Astrocyte (in vitro differentiated cells and primary cell): ENCODE data around the gene TUBA4B. TPM values are rescaled to one million over a fixed set of nuclear protein-coding genes. Genes with fewer than 3 reads are reported as not detected.

Source experiments
- DNase-seq: peaks from one replicate; pipeline ENCODE4 v3.0.0-alpha.2; 2010; ENCODE audit warnings: low read depth
- FAIRE-seq: peaks from 2 replicates; lab custom pipeline; 2011; peaks lifted over from hg19 to GRCh38; lab: Jason Lieb, UNC
- H2AFZ ChIP-seq: 2 replicates; pipeline ENCODE4 v1.6.0; 2012; ENCODE audit warnings: low read depth, low read length, inconsistent platforms
- H3K27ac ChIP-seq: 2 replicates; pipeline ENCODE4 v1.5.1; 2011; ENCODE audit warnings: low read depth, low read length, inconsistent platforms
- H3K27me3 ChIP-seq: 2 replicates; pipeline ENCODE4 v1.6.0; 2011; ENCODE audit warnings: low read length, inconsistent platforms; ENCODE audit not compliant: insufficient read depth
- H3K36me3 ChIP-seq: 2 replicates; pipeline ENCODE4 v1.5.1; 2011; ENCODE audit warnings: low read length, inconsistent platforms; ENCODE audit not compliant: insufficient read depth
- H3K4me1 ChIP-seq: 2 replicates; pipeline ENCODE4 v1.5.1; 2011; ENCODE audit warnings: low read length, inconsistent platforms; ENCODE audit not compliant: insufficient read depth
- H3K4me2 ChIP-seq: 2 replicates; pipeline ENCODE4 v1.6.0; 2012; ENCODE audit warnings: low read length, inconsistent platforms
- H3K4me3 ChIP-seq: 2 replicates; pipeline ENCODE4 v1.5.1; 2011; ENCODE audit warnings: low read depth, mild to moderate bottlenecking, low read length, inconsistent platforms; ENCODE audit not compliant: insufficient read depth
- H3K79me2 ChIP-seq: 2 replicates; pipeline ENCODE4 v1.6.0; 2012; ENCODE audit warnings: mild to moderate bottlenecking, low read length, inconsistent platforms; ENCODE audit not compliant: insufficient read depth
- H3K9ac ChIP-seq: 2 replicates; pipeline ENCODE4 v1.6.0; 2012; ENCODE audit warnings: mild to moderate bottlenecking, low read length, inconsistent platforms
- H3K9me3 ChIP-seq: 2 replicates; pipeline ENCODE4 v1.5.1; 2012; ENCODE audit warnings: low read depth, mild to moderate bottlenecking, low read length, inconsistent platforms; ENCODE audit not compliant: insufficient read depth
- H4K20me1 ChIP-seq: 2 replicates; pipeline ENCODE4 v1.6.0; 2012; ENCODE audit warnings: low read length, inconsistent platforms; ENCODE audit not compliant: insufficient read depth
- H3K27ac Mint-ChIP-seq: one replicate; pipeline ENCODE4 v1.8.0; 2021; ENCODE audit warnings: mild to moderate bottlenecking, mixed read lengths; ENCODE audit not compliant: unreplicated experiment
- H3K27me3 Mint-ChIP-seq: one replicate; pipeline ENCODE4 v1.8.0; 2021; ENCODE audit warnings: low read depth, mixed read lengths; ENCODE audit not compliant: unreplicated experiment
- H3K36me3 Mint-ChIP-seq: one replicate; pipeline ENCODE4 v1.8.0; 2021; ENCODE audit warnings: low read depth, mixed read lengths; ENCODE audit not compliant: unreplicated experiment
- H3K4me1 Mint-ChIP-seq: one replicate; pipeline ENCODE4 v1.8.0; 2021; ENCODE audit warnings: low read depth, mixed read lengths; ENCODE audit not compliant: unreplicated experiment
- H3K4me3 Mint-ChIP-seq: one replicate; pipeline ENCODE4 v1.8.0; 2021; ENCODE audit warnings: mild to moderate bottlenecking, moderate library complexity, mixed read lengths; ENCODE audit not compliant: unreplicated experiment
- H3K9me3 Mint-ChIP-seq: one replicate; pipeline ENCODE4 v1.8.0; 2021; ENCODE audit warnings: mild to moderate bottlenecking, mixed read lengths; ENCODE audit not compliant: unreplicated experiment
- CTCF ChIP-seq: IDR thresholded peaks from 2 replicates; pipeline ENCODE4 v1.5.1; 2011; ENCODE audit warnings: low read depth, mild to moderate bottlenecking, inconsistent platforms, low read length, moderate library complexity; ENCODE audit not compliant: insufficient read depth
- EZH2 ChIP-seq: IDR thresholded peaks from 2 replicates; pipeline ENCODE4 v1.6.1; 2012; ENCODE audit warnings: mild to moderate bottlenecking, low read length, inconsistent platforms; ENCODE audit not compliant: insufficient read depth
- total RNA-seq: library from RNA; stranded (reverse); gene quantifications from 2 replicates; pipeline ENCODE4 v1.2.1, GENCODE V29; 2021

Gene TUBA4B
- total RNA-seq, 1 donor from 2014 or later = not detected

DNA sequence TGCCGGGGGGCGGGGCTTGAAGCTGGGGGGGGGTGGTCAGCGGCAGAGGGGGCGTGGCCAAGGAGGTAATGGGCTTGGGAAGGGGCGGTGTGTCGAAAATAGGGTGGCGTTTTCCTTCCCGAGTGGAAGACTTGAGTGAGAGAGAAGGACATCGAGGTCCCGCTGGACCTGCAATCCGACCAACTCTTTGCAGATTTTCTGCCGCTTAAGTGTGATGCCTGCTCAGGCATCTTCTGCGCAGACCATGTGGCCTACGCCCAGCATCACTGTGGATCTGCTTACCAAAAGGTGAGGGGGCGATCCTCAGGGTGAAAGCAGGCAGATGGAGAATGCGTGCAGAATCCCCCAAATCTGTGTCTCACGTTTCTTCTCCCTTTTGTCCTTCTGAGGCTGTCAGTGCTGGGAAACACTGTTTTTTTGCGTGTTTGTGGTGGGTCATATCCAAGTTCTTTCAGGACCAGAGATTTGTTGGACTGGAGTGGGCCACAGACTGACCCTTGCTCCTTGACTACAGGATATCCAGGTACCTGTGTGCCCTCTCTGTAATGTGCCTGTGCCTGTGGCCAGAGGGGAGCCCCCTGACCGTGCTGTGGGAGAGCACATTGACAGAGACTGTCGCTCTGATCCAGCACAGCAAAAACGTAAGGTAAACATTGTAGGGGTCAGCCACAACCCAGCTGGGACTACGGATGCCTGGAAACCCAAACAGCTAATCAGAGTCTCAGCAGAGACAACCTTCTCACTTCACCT is 45.7 kb upstream of the TUBA4B start:
- Histone ChIP-seq H3K79me2 (peaks cover 6% of the 10 kb centered on the region), H3K4me2 (peak overlapping the region; percentile 83), H4K20me1 (peaks cover 15% of the 10 kb centered on the region), H3K36me3 (no peaks in the 10 kb centered on the region), H3K4me1 (peaks cover 16% of the 10 kb centered on the region), H3K9ac (peak overlapping the region; percentile 77), H3K27ac (peak overlapping the region; percentile 75), H3K9me3 (no peaks in the 10 kb centered on the region), H3K4me3 (peak overlapping the region; percentile 66), H3K27me3 (no peaks in the 10 kb centered on the region), H2AFZ (peak overlapping the region; percentile 43)
- FAIRE-seq (no peak), DNase-seq (no peak)
- Mint-ChIP-seq H3K27me3 (peaks cover 2% of the 10 kb centered on the region), H3K4me3 (peak overlapping the region; percentile 81), H3K9me3 (no peaks in the 10 kb centered on the region), H3K27ac (no peak overlapping the region), H3K4me1 (peaks cover 11% of the 10 kb centered on the region), H3K36me3 (peaks cover 7% of the 10 kb centered on the region)
- TF ChIP-seq CTCF (no peak), EZH2 (no peak)

- peak overlapping the region; percentile 83 for H3K4me2 ChIP-seq
- Mint-ChIP-seq H3K27me3 (peaks cover 1% of the 10 kb centered on the region), H3K27ac (no peak overlapping the region), H3K4me1 (peaks cover 11% of the 10 kb centered on the region), H3K36me3 (peaks cover 10% of the 10 kb centered on the region), H3K9me3 (no peaks in the 10 kb centered on the region), H3K4me3 (peak overlapping the region; percentile 81)
- peaks cover 15% of the 10 kb centered on the region for H4K20me1 ChIP-seq
- no peak overlapping the region for H2AFZ ChIP-seq
- no peaks in the 10 kb centered on the region for H3K36me3 ChIP-seq
- FAIRE-seq = no peak
- peak overlapping the region; percentile 77 for H3K9ac ChIP-seq
- peak; percentile 4 for DNase-seq
- no peak overlapping the region for H3K4me3 ChIP-seq
- H3K9me3 ChIP-seq = no peaks in the 10 kb centered on the region
- no peaks in the 10 kb centered on the region for H3K27me3 ChIP-seq
- H3K4me1 ChIP-seq = peaks cover 16% of the 10 kb centered on the region
- H3K27ac ChIP-seq = no peak overlapping the region
- no peak for TF ChIP-seq CTCF
- no peak for TF ChIP-seq EZH2
- peaks cover 6% of the 10 kb centered on the region for H3K79me2 ChIP-seq
Measured at GRCh38 chr2:219207884-219208740, 44.9 kb upstream of the TUBA4B start.
